ENCODE data around the gene COQ10B. TPM values are rescaled to one million over a fixed set of nuclear protein-coding genes. Genes with fewer than 3 reads are reported as not detected.

The COQ10B gene
- total RNA-seq, 3 donors from 2014 or later (not counting 1 experiment from before 2014, with no cell fraction given), result 64.6 to 79.2 (median 72.5) TPM

- 93% methylated on average over 2 of the region's 2 CpGs for WGBS (ENCODE audit: insufficient coverage)
- no peaks in the 10 kb centered on the region for H3K27me3 Mint-ChIP-seq (ENCODE audit: low read depth in 2 of 2)
- H3K27ac Mint-ChIP-seq, result peak overlapping the region in 1 of 2 donors; percentile 94
- Histone ChIP-seq H3K27me3 (ENCODE audit: control insufficient read depth, insufficient read depth, low read length) (no peaks in the 10 kb centered on the region), H3K36me3 (ENCODE audit: control insufficient read depth, insufficient read depth, low read length) (peaks cover 14% of the 10 kb centered on the region), H3K4me1 (ENCODE audit: control insufficient read depth, insufficient read depth, low read length) (peaks cover 19% of the 10 kb centered on the region), H3K27ac (ENCODE audit: low read length) (no peak overlapping the region), H3K4me3 (ENCODE audit: low read length) (no peak overlapping the region), H3K9me3 (ENCODE audit: control insufficient read depth, insufficient read depth, low read length) (no peaks in the 10 kb centered on the region)
- no peak for TF ChIP-seq CTCF (IDR thresholded peaks at IDR 0.05)
- DNase-seq, result no peak
- no peaks in the 10 kb centered on the region for H3K9me3 Mint-ChIP-seq
- no peak for ATAC-seq
- no peaks in the 10 kb centered on the region for H3K36me3 Mint-ChIP-seq
- peaks cover 25 to 26% of the 10 kb centered on the region in 2 donors for H3K4me1 Mint-ChIP-seq
- intact Hi-C loops (cut with micrococcal nuclease), result no loop called here
- H3K4me3 Mint-ChIP-seq, result no peak overlapping the region
These were observed 50.6 kb downstream of the COQ10B start for GRCh38 chr2:197504000-197504399.

GRCh38 chr2:197504512-197504911 is 51.2 kb downstream of the COQ10B start:
- peak overlapping the region in 1 of 2 donors; percentile 45 for H3K27ac Mint-ChIP-seq
- TF ChIP-seq CTCF (IDR thresholded peaks at IDR 0.05), result no peak
- intact Hi-C loops (cut with micrococcal nuclease), result no loop called here

GRCh38 chr2:197506658-197507057 is 53.3 kb downstream of the COQ10B start:
- H3K27me3 Mint-ChIP-seq (ENCODE audit: low read depth in 2 of 2), result no peaks in the 10 kb centered on the region
- no peaks in the 10 kb centered on the region for H3K27me3 ChIP-seq (ENCODE audit: control insufficient read depth, insufficient read depth, low read length)
- peaks cover 14% of the 10 kb centered on the region for H3K36me3 ChIP-seq (ENCODE audit: control insufficient read depth, insufficient read depth, low read length)
- H3K36me3 Mint-ChIP-seq, result no peaks in the 10 kb centered on the region
- TF ChIP-seq CTCF (IDR thresholded peaks at IDR 0.05), result no peak
- no peak for DNase-seq
- intact Hi-C loops (cut with micrococcal nuclease), result no loop called here
- H3K27ac ChIP-seq (ENCODE audit: low read length), result no peak overlapping the region
- H3K27ac Mint-ChIP-seq, result no peak overlapping the region
- H3K4me1 ChIP-seq (ENCODE audit: control insufficient read depth, insufficient read depth, low read length), result peaks cover 5% of the 10 kb centered on the region
- H3K9me3 ChIP-seq (ENCODE audit: control insufficient read depth, insufficient read depth, low read length), result no peaks in the 10 kb centered on the region
- no peak for ATAC-seq
- H3K9me3 Mint-ChIP-seq, result no peaks in the 10 kb centered on the region
- H3K4me3 Mint-ChIP-seq, result no peak overlapping the region
- H3K4me1 Mint-ChIP-seq, result peaks cover 7 to 12% of the 10 kb centered on the region in 2 donors
- WGBS (ENCODE audit: insufficient coverage), result no CpG with 5 or more reads among the region's 5 CpGs
- no peak overlapping the region for H3K4me3 ChIP-seq (ENCODE audit: low read length)

More at GRCh38 chr2:197504512-197504911, 51.2 kb downstream of the COQ10B start:
- no peaks in the 10 kb centered on the region for H3K36me3 Mint-ChIP-seq
- Histone ChIP-seq H3K27me3 (ENCODE audit: control insufficient read depth, insufficient read depth, low read length) (no peaks in the 10 kb centered on the region), H3K9me3 (ENCODE audit: control insufficient read depth, insufficient read depth, low read length) (no peaks in the 10 kb centered on the region), H3K4me1 (ENCODE audit: control insufficient read depth, insufficient read depth, low read length) (peaks cover 15% of the 10 kb centered on the region), H3K27ac (ENCODE audit: low read length) (no peak overlapping the region), H3K36me3 (ENCODE audit: control insufficient read depth, insufficient read depth, low read length) (peaks cover 14% of the 10 kb centered on the region), H3K4me3 (ENCODE audit: low read length) (no peak overlapping the region)
- H3K4me1 Mint-ChIP-seq, result peaks cover 22 to 25% of the 10 kb centered on the region in 2 donors
- H3K4me3 Mint-ChIP-seq, result no peak overlapping the region
- DNase-seq, result no peak
- ATAC-seq, result no peak
- 97% methylated on average over 6 of the region's 6 CpGs for WGBS (ENCODE audit: insufficient coverage)
- no peaks in the 10 kb centered on the region for H3K27me3 Mint-ChIP-seq (ENCODE audit: low read depth in 2 of 2)
- no peaks in the 10 kb centered on the region for H3K9me3 Mint-ChIP-seq

GRCh38 chr2:197513915-197514314 is 60.6 kb downstream of the COQ10B start:
- no peaks in the 10 kb centered on the region for H3K9me3 Mint-ChIP-seq
- Histone ChIP-seq H3K36me3 (ENCODE audit: control insufficient read depth, insufficient read depth, low read length) (no peaks in the 10 kb centered on the region), H3K27ac (ENCODE audit: low read length) (no peak overlapping the region), H3K4me1 (ENCODE audit: control insufficient read depth, insufficient read depth, low read length) (peaks cover 20% of the 10 kb centered on the region), H3K9me3 (ENCODE audit: control insufficient read depth, insufficient read depth, low read length) (no peaks in the 10 kb centered on the region), H3K4me3 (ENCODE audit: low read length) (no peak overlapping the region), H3K27me3 (ENCODE audit: control insufficient read depth, insufficient read depth, low read length) (no peaks in the 10 kb centered on the region)
- WGBS (ENCODE audit: insufficient coverage), result 96% methylated on average over 4 of the region's 5 CpGs
- H3K4me1 Mint-ChIP-seq, result peaks cover 28 to 31% of the 10 kb centered on the region in 2 donors
- H3K36me3 Mint-ChIP-seq, result no peaks in the 10 kb centered on the region
- TF ChIP-seq CTCF (IDR thresholded peaks at IDR 0.05), result no peak
- no peaks in the 10 kb centered on the region for H3K27me3 Mint-ChIP-seq (ENCODE audit: low read depth in 2 of 2)
- ATAC-seq (no peak), DNase-seq (no peak)
- H3K27ac Mint-ChIP-seq, result peak overlapping the region in 1 of 2 donors; percentile 97
- no peak overlapping the region for H3K4me3 Mint-ChIP-seq
- intact Hi-C loops (cut with micrococcal nuclease), result no loop called here
